Erythroblast (primary cell): ENCODE data around the gene NCLN.

Experiments used
- GATA1 ChIP-seq: IDR thresholded peaks from 2 replicates; pipeline ENCODE4 v1.6.1; 2011; ENCODE audit warnings: low read depth, mild to moderate bottlenecking, control low read depth, low read length, moderate library complexity
- POLR2A ChIP-seq: IDR thresholded peaks from 2 replicates; pipeline ENCODE4 v1.6.1; 2011; ENCODE audit warnings: mild to moderate bottlenecking, low read length

DNA sequence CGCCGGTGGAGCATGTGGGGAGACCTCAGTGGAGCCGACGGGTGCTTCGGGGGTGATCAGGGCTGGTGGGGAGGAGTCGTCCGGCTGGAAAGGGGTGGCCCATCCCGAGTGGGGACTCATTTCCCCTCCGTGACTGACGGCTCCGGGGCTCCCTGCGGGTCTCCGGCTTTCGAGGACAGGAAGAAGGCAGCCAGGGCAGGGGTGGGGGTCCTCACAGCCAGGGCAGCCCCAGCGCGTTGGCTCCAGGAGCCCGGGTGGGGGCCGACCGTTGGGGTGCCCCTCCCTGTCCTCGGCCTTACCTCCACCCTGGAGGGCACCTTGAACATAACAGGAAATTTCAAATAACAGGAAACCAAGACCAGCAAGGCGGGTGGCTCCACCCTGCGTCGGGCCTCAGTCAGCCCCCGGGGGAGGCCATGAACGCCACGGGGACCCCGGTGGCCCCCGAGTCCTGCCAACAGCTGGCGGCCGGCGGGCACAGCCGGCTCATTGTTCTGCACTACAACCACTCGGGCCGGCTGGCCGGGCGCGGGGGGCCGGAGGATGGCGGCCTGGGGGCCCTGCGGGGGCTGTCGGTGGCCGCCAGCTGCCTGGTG lies 7.3 kb upstream of the NCLN start, which contains the start of gene S1PR4:
- TF ChIP-seq POLR2A = peak; percentile 71
- no peak for TF ChIP-seq GATA1
